HepG2 (cell line): ENCODE results near the gene FBXW2.

Experiments
- CTCF ChIP-seq: sonication (generic); formaldehyde crosslinking; IDR thresholded peaks from 2 replicates; pipeline ENCODE4 v1.5.0; 2020; ENCODE audit warnings: mild to moderate bottlenecking, missing genetic modification reagents, moderate library complexity
- EP300 ChIP-seq, 3 experiments: sonication (generic) in 1 of 3; formaldehyde crosslinking in 1 of 3; IDR thresholded peaks; 2 replicates each; pipeline versions ENCODE4 v1.5.1 to v1.6.1; 2011 to 2020; ENCODE audit warnings: low read depth in 2 of 3, low read length in 2 of 3, borderline replicate concordance in 1 of 3, improper control_type of control experiment in 1 of 3, mild to moderate bottlenecking in 1 of 3, missing genetic modification reagents in 1 of 3, moderate library complexity in 1 of 3
- EZH2 ChIP-seq: conservative IDR thresholded peaks from 2 replicates; pipeline ENCODE4 v1.6.1; 2012; ENCODE audit warnings: mild to moderate bottlenecking, low read depth, low read length, moderate library complexity
- JUND ChIP-seq: sonication (generic); formaldehyde crosslinking; IDR thresholded peaks from 2 replicates; pipeline ENCODE4 v1.8.0; 2022; ENCODE audit warnings: mild to moderate bottlenecking, missing genetic modification reagents
- MXI1 ChIP-seq: IDR thresholded peaks from 3 replicates; pipeline ENCODE4 v1.6.1; 2012; ENCODE audit warnings: low read depth, low read length, inconsistent platforms, borderline replicate concordance
- NFE2L1 ChIP-seq: sonication (generic); formaldehyde crosslinking; IDR thresholded peaks from 2 replicates; pipeline ENCODE4 v1.4.0; 2020; ENCODE audit warnings: missing genetic modification reagents, mild to moderate bottlenecking, borderline replicate concordance
- NFYB ChIP-seq: sonication (generic); formaldehyde crosslinking; IDR thresholded peaks from 2 replicates; pipeline ENCODE4 v1.4.0; 2020; ENCODE audit warnings: missing genetic modification reagents
- PRDM15 ChIP-seq: sonication (generic); formaldehyde crosslinking; IDR thresholded peaks from 2 replicates; pipeline ENCODE4 v1.4.0; 2020; ENCODE audit warnings: missing genetic modification reagents
- STAT5B ChIP-seq: sonication (generic); formaldehyde crosslinking; IDR thresholded peaks from 2 replicates; pipeline ENCODE4 v1.4.0; 2020; ENCODE audit warnings: missing genetic modification reagents
- TAF1 ChIP-seq: sonication (generic); formaldehyde crosslinking; IDR thresholded peaks from 2 replicates; pipeline ENCODE4 v1.4.0; 2020; ENCODE audit warnings: missing genetic modification reagents
- ZNF24 ChIP-seq: fragments of 450-650 bp; IDR thresholded peaks from 2 replicates; pipeline ENCODE4 v1.6.1; 2017; ENCODE audit warnings: antibody characterized with exemption, mild to moderate bottlenecking
- ZSCAN25 ChIP-seq: sonication (generic); formaldehyde crosslinking; IDR thresholded peaks from 2 replicates; pipeline ENCODE4 v1.8.0; 2022; ENCODE audit warnings: mild to moderate bottlenecking, missing genetic modification reagents
- TF ChIP-seq, protein P1 (sequence below): sonication (generic); formaldehyde crosslinking; IDR thresholded peaks from 2 replicates; pipeline ENCODE4 v1.5.0; 2020; ENCODE audit warnings: missing genetic modification reagents

GRCh38 chr9:120829650-120830049 lies 36.4 kb upstream of the FBXW2 start:
- no peak for TF ChIP-seq NFYB (CRISPR knock-in tag)
- no peak for TF ChIP-seq EZH2
- TF ChIP-seq, protein P1, sequence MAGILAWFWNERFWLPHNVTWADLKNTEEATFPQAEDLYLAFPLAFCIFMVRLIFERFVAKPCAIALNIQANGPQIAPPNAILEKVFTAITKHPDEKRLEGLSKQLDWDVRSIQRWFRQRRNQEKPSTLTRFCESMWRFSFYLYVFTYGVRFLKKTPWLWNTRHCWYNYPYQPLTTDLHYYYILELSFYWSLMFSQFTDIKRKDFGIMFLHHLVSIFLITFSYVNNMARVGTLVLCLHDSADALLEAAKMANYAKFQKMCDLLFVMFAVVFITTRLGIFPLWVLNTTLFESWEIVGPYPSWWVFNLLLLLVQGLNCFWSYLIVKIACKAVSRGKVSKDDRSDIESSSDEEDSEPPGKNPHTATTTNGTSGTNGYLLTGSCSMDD (CRISPR knock-in tag) = no peak
- TF ChIP-seq JUND = no peak
- no peak for TF ChIP-seq CTCF (CRISPR knock-in tag)
- TF ChIP-seq ZSCAN25 (CRISPR knock-in tag) = no peak
- no peak for TF ChIP-seq PRDM15
- no peak for TF ChIP-seq EP300 (IDR thresholded peaks at IDR 0.05; ENCODE audit: low read depth in 2 of 2, low read length in 2 of 2)
- no peak for TF ChIP-seq EP300 (CRISPR knock-in tag; IDR thresholded peaks at IDR 0.05; ENCODE audit: borderline replicate concordance)
- no peak for TF ChIP-seq MXI1
- no peak for TF ChIP-seq TAF1 (CRISPR knock-in tag)
- no peak for TF ChIP-seq NFE2L1 (CRISPR knock-in tag)
- TF ChIP-seq STAT5B (CRISPR knock-in tag) = no peak
- no peak for TF ChIP-seq ZNF24
